NCI-H774 (cell line): ENCODE results near the gene EFEMP2.
"Not testable (repeated sequence)": the region's sequence is repeated elsewhere in the genome, so short reads cannot be mapped to it uniquely, and the experiment has no call there.

Source experiments
- DNase-seq: peaks from one replicate; lab custom pipeline; 2025; lab: John Stamatoyannopoulos, UW

EFEMP2 gene

GRCh38 chr11:65900125-65900898 lies 27.7 kb upstream of the EFEMP2 start, which contains the start of gene FOSL1:
FOSL1 (minus strand) TSS chr11:65900388; CDS start chr11:65900339, 49 bp downstream.
- DNase-seq, result peak; percentile 87

- DNase-seq, result no peak
Measured at GRCh38 chr11:65899356-65900124, 26.9 kb upstream of the EFEMP2 start.

- no peak for DNase-seq
Measured at GRCh38 chr11:65898656-65899355, 26.2 kb upstream of the EFEMP2 start.

GRCh38 chr11:65897020-65897471 lies 24.4 kb upstream of the EFEMP2 start:
- no peak for DNase-seq

GRCh38 chr11:65896034-65896999 lies 23.7 kb upstream of the EFEMP2 start:
- DNase-seq, result no peak

- no peak for DNase-seq
Measured at GRCh38 chr11:65895482-65895981, 22.9 kb upstream of the EFEMP2 start.

GRCh38 chr11:65894034-65894591 lies 21.5 kb upstream of the EFEMP2 start:
- DNase-seq, result no peak

- DNase-seq, result no peak
Measured at GRCh38 chr11:65892661-65893317, 20.2 kb upstream of the EFEMP2 start.

- not testable (repeated sequence) for DNase-seq
Measured at GRCh38 chr11:65892137-65892540, 19.5 kb upstream of the EFEMP2 start.

GRCh38 chr11:65891219-65892136 lies 18.9 kb upstream of the EFEMP2 start:
- DNase-seq, result no peak

GRCh38 chr11:65890324-65891218 lies 18.0 kb upstream of the EFEMP2 start, which contains the start of gene CCDC85B:
CCDC85B (plus strand) TSS chr11:65890673; CDS start chr11:65890784, 111 bp downstream.
- DNase-seq, result peak; percentile 95

GRCh38 chr11:65888163-65888814 lies 15.7 kb upstream of the EFEMP2 start, which contains the start of gene FIBP:
FIBP (minus strand) TSS chr11:65888471; CDS start chr11:65888418, 53 bp downstream.
- peak; percentile 98 for DNase-seq

- peak; percentile 51 for DNase-seq
Measured at GRCh38 chr11:65887723-65888162, 15.1 kb upstream of the EFEMP2 start.

GRCh38 chr11:65886826-65887722 lies 14.5 kb upstream of the EFEMP2 start:
- DNase-seq, result no peak

GRCh38 chr11:65885808-65886536 lies 13.4 kb upstream of the EFEMP2 start:
- no peak for DNase-seq
